ENCODE measurements around the gene WDR1. TPM values are rescaled to one million over a fixed set of nuclear protein-coding genes. Genes with fewer than 3 reads are reported as not detected.

The WDR1 gene
- total RNA-seq, 1 donor from 2014 or later = 367 TPM

- DNase-seq (ENCODE audit: low read depth) = no peak
These were observed 3.1 kb downstream of the WDR1 start for GRCh38 chr4:10113362-10114047.

GRCh38 chr4:10112658-10113284 is 3.8 kb downstream of the WDR1 start:
- DNase-seq (ENCODE audit: low read depth) = no peak

DNA sequence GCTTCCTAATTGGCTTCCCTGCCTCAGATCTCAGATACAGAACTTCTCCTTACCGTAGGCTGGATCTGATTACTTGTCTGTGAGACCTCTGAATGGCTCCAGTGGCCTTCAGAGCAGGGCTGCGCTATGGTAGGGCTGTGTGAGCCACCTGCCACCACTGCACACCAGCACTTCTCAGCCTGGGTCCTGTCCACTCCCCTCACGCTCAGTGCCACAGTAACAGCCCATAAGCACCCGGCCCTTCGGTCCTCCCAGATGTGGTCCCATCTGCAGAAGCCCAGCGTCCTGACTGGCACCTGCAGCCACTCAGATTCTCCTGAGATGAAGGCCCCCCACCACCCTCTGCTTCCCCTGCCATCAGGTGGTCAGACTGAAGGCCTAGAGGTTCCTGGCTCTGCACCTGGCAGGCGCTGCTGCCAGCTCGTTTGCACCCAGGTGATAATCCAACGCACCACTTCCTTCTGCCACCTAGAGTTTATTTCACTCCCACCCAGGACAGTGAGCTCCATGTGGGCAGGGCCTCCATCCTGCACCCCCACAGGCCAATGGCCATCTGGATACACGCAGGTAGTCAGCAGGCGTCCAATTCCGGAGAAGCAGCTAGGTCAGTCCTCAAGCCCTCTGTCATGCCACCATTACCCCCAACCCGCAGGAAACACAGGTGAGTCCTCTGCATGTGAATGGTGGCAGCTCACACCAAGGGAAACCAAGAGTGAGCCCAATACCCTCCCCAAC is 5.4 kb downstream of the WDR1 start:
- no peak for DNase-seq (ENCODE audit: low read depth)

DNA sequence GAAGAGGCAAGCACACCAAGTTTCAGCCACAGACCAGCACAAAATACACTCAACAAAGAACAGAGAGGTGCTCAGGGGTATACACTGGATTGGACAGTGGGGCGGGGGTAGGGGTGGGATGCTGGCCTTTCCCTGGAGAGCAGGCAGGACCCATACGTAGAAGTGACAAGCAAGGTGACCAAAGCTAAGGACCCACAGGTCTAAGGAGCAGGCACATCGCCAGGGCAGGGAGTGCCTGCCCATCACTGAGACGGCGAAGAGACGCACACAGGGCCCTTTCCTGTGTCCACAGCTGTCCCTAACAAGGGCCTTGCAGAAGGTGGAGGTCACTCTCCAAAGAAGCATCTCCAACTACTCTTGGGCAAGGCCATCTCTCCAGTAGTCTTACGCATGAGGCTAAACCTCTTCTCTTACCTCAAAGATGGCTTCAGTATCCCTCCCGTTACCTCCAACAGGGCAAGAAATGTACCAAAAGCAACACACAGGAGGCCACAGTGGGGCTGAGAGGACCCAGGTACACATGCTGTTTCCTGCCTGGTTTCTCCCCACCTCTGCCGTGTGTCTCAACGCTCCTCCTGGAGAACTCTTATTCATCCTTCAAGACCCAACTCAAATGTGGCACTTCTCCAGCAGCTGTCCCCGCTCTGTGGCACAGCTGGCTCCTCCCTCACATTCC is 6.5 kb downstream of the WDR1 start:
- no peak for DNase-seq (ENCODE audit: low read depth)

DNA sequence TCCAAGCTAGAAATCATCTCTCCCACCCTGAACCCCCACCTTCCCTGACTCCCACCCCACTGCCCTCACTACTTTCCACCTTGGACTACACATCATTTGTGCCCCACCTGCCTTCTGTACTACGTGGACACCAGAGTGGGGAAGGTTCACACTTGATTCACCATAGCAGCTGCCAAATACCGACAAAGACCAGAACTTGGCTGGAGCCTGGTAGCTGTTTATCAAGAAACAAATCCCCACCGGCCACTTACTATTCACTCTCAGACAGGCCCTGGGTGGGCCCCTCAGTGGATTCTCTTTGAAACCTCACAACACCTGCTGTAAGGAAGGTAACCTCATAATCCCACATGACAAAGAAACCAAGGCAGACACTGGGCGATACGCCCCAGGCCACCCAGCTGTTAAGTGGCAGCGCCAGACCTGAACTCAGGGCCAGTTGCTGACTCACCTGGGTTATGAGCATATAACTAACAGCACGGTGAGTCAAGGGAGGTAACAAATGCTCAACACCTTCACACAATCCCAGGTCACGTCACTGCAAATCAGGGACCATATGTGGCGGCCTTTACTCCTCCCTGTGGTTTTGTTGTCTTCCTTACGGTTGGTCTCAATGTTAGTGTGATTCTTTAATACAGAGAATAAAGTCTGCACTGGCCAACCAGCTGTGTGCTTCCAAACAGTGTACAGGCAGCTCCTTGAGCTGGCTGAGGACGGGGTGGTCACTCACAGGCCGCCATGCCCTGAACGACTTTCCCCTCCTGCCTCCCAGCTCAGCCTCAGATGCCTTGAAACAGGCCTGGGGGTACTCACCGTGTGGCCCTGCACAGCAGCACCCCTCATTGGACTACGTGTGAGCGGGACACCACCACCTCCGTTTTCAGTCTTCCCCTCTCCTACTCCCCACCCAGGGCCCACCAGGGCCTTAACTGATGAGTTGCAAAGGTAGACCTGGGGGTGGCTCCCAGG is 7.5 kb downstream of the WDR1 start:
- peak; percentile 60 for DNase-seq (ENCODE audit: low read depth)

- DNase-seq (ENCODE audit: low read depth) = no peak
These were observed 8.2 kb downstream of the WDR1 start for GRCh38 chr4:10108391-10108790.

GRCh38 chr4:10107111-10108091 is 9.2 kb downstream of the WDR1 start:
- DNase-seq (ENCODE audit: low read depth) = no peak

DNA sequence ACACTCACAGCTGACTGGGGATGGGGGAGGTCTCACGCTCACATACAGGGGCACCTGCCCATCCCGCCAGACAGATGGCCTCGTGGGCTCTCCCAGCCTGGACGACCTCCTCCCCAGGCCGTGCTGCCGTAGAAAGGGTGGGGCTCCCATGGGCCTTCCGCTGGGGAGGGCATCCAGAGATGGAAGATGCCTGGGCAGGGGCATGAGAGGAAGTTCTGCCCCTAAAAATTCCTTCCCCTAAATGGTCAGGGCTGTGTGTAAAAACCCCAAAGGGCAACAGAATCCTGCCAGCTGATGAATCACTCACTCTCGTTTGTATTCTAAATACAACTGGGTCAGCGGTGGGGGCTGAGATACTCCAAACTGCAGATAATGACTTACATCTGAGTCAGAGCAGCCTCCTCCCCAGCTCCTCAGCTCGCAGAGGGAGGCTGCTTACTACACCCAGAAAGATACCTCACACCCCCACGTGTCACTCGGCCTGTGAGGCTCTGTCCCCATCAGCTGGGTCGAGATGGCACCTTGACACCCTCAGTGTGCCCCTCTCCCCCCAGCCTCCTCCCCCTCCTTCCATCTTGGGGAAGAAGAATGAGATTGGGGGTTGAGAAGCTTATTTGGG is 10.1 kb downstream of the WDR1 start:
- peak; percentile 98 for DNase-seq (ENCODE audit: low read depth)

DNA sequence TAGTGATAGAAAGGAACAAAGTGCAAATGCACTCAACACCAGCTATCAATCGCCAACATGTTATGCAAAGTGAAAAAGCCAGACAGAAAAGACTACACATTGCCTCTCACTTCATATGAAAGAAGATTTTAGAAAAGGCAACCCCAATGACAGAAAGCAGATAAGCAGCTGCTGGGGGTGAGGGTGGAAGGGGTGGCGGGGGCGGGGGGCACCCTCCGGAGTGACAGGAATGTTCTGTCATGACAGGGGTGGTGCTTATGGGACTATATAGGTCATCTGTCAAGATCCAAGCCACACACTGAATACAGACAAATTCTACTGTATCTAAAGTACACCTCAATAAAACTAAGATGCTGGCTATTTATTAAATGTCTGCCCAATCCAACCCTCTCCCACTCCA is 10.7 kb downstream of the WDR1 start:
- no peak for DNase-seq (ENCODE audit: low read depth)

DNA sequence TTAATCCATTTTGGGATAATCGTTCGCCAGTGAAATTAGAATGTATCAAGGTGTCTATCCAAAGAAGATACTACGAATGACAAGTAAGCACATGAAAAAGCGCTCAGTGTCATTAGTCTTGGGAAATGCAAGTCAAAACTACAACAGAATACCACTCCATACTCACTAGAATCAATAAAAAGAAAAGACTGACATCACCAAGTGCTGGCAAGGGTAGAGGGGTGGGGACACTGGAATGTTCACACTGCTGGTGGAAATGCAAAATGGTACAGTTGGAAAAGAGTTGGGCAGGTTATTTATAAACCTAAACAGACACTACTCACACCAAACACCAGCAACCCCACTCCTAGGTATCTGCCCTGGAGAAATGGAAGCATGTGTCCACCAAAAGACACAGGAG is 11.2 kb downstream of the WDR1 start:
- peak; percentile 40 for DNase-seq (ENCODE audit: low read depth)

DNA sequence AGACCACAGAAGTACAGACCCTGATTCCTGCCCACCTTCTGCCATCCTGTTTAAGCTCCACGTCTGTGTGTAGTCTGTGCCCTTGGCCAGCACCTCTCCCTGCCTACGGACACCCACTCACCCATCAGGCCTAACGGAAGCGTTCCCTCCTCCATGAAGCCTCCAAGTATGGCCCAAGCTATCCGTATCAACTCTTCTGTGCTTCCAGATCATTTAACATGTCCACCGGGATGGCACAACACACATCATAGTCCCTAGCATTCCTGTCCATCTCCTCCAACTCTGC is 11.7 kb downstream of the WDR1 start:
- DNase-seq (ENCODE audit: low read depth) = no peak

- DNase-seq (ENCODE audit: low read depth) = no peak
These were observed 12.2 kb downstream of the WDR1 start for GRCh38 chr4:10104211-10104990.

- DNase-seq (ENCODE audit: low read depth) = no peak
These were observed 13.9 kb downstream of the WDR1 start for GRCh38 chr4:10102474-10103332.

- no peak for DNase-seq (ENCODE audit: low read depth)
These were observed 14.7 kb downstream of the WDR1 start for GRCh38 chr4:10101671-10102473.

GRCh38 chr4:10100734-10101216 is 15.8 kb downstream of the WDR1 start:
- no peak for DNase-seq (ENCODE audit: low read depth)

DNA sequence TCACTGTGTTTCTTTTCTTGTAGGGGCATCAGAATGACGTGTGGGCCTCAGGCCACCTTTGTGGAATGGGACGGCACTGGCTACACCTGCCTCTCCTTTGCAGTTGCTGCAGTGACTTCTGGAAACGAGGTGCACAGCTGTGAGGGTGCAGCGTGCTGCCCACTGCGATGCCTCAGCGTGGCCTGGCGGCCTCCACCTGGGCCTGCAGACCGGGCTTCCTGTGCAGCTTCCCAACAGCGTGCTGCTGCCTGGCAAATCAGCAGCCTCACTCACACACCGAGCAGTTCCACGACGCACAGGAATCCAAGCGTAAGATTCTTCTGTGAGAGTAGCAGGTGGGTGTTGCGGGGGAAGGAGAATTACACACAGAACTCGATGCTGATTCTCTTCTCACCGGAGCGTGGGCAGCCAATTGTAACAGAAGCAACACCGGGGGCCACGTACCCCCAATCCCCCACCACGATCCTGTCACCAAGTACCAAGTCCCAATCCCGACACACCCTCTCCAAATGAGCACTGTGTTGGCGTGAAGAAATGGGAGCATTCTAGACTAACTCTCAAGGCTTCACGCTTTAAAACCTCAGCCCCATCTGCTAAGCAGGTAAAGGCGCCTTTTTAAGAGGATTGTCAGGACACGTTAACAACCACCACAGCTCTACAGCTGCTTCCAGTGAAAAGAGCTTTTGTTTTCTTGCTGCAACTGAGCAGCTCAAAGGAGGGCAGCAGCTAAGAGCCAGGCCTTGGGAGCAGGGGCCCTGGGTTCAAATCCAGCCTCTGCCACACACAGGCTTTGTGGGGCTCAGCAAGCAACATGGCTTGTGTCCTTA is 16.9 kb downstream of the WDR1 start:
- DNase-seq (ENCODE audit: low read depth) = no peak

Measured in renal cortical epithelial cell (primary cell).